Endothelial cell (in vitro differentiated cells): Measurements from ENCODE around the gene VAV2. TPM values are rescaled to one million over a fixed set of nuclear protein-coding genes. Genes with fewer than 3 reads are reported as not detected.

Source experiments
- DNase-seq: peaks from one replicate; pipeline ENCODE4 v3.0.0; 2021; ENCODE audit warnings: low spot score
- H3K27ac Mint-ChIP-seq: one replicate; pipeline ENCODE4 v1.8.0; 2021; ENCODE audit warnings: mixed read lengths, inconsistent platforms; ENCODE audit not compliant: unreplicated experiment
- H3K27me3 Mint-ChIP-seq: one replicate; pipeline ENCODE4 v1.8.0; 2021; ENCODE audit warnings: mild to moderate bottlenecking, moderate library complexity, mixed read lengths, inconsistent platforms; ENCODE audit not compliant: unreplicated experiment
- H3K36me3 Mint-ChIP-seq: one replicate; pipeline ENCODE4 v1.8.0; 2021; ENCODE audit warnings: mild to moderate bottlenecking, low read depth, mixed read lengths, inconsistent platforms; ENCODE audit not compliant: unreplicated experiment
- H3K4me1 Mint-ChIP-seq: one replicate; pipeline ENCODE4 v1.8.0; 2021; ENCODE audit warnings: mild to moderate bottlenecking, mixed read lengths, inconsistent platforms; ENCODE audit not compliant: unreplicated experiment
- H3K4me3 Mint-ChIP-seq: one replicate; pipeline ENCODE4 v1.8.0; 2021; ENCODE audit warnings: mild to moderate bottlenecking, mixed read lengths, inconsistent platforms; ENCODE audit not compliant: unreplicated experiment
- H3K9me3 Mint-ChIP-seq: one replicate; pipeline ENCODE4 v1.8.0; 2021; ENCODE audit warnings: mixed read lengths, inconsistent platforms; ENCODE audit not compliant: unreplicated experiment
- total RNA-seq: library from RNA; stranded (reverse); fragmentation: NEBNext Ultra II Directional; extraction: Animal tissue kit (Norgen Biotek cat#: 25700); gene quantifications from one replicate; pipeline ENCODE4 v1.2.1, GENCODE V29; 2021; ENCODE audit not compliant: unreplicated experiment
- TF ChIP-seq, protein P1 (sequence below): fragments of 200-600 bp; sonication (generic); IDR thresholded peaks from one replicate; pipeline ENCODE4 v1.5.0; 2021; ENCODE audit warnings: antibody characterized with exemption; ENCODE audit not compliant: unreplicated experiment

Gene VAV2
- total RNA-seq, 1 donor from 2014 or later = 27.2 TPM

DNA sequence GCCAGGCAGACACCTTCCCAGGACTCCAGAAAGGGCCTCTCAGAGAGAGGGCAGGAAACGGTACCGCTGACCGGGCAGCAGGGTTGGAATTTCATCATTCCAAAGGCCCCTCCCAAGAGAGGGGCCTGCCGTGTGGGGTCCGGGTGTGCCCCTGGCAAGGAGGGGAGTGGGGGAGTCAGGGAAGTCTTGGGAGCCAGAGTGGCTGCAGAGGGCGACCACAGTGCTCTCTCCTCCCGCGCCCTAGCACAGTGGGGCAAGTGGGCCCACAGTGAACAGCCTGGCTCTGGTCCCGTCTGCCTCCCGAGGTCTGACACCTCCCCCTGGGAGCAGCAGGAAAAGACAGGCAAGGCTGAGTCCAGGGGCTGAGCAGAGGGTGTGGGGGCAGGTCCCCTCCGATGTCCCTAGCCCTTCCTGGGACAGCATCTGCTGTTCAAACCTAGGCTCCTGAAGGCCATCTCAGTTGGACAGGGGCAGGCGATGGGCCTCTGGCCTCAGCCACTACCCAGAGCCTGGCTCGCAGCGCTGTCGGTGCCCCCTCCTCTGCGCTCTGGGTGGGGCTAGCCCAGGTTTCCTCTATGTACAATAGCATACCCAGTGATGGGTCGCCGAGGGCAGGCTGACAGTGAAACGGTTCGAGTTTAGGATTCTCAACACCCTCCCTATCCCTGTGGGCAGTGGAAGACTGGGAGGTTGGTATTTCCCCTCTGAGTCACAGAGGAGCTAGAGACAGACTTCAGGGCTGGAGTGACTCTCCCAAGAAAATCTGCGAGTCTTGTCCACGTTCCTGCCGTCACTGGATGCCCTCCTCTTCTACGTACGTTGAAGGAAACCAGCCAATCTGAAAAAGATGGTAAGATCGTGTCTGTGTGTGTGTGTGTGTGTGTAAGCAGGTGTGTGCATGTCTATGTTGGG, 228.6 kb downstream of the VAV2 start:
- Mint-ChIP-seq H3K27ac (no peak overlapping the region), H3K4me3 (no peak overlapping the region), H3K9me3 (peaks cover 7% of the 10 kb centered on the region), H3K36me3 (peaks cover 39% of the 10 kb centered on the region), H3K4me1 (peaks cover 11% of the 10 kb centered on the region), H3K27me3 (peaks cover 3% of the 10 kb centered on the region)
- DNase-seq = no peak
- TF ChIP-seq, protein P1, sequence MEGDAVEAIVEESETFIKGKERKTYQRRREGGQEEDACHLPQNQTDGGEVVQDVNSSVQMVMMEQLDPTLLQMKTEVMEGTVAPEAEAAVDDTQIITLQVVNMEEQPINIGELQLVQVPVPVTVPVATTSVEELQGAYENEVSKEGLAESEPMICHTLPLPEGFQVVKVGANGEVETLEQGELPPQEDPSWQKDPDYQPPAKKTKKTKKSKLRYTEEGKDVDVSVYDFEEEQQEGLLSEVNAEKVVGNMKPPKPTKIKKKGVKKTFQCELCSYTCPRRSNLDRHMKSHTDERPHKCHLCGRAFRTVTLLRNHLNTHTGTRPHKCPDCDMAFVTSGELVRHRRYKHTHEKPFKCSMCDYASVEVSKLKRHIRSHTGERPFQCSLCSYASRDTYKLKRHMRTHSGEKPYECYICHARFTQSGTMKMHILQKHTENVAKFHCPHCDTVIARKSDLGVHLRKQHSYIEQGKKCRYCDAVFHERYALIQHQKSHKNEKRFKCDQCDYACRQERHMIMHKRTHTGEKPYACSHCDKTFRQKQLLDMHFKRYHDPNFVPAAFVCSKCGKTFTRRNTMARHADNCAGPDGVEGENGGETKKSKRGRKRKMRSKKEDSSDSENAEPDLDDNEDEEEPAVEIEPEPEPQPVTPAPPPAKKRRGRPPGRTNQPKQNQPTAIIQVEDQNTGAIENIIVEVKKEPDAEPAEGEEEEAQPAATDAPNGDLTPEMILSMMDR = no peak

DNA sequence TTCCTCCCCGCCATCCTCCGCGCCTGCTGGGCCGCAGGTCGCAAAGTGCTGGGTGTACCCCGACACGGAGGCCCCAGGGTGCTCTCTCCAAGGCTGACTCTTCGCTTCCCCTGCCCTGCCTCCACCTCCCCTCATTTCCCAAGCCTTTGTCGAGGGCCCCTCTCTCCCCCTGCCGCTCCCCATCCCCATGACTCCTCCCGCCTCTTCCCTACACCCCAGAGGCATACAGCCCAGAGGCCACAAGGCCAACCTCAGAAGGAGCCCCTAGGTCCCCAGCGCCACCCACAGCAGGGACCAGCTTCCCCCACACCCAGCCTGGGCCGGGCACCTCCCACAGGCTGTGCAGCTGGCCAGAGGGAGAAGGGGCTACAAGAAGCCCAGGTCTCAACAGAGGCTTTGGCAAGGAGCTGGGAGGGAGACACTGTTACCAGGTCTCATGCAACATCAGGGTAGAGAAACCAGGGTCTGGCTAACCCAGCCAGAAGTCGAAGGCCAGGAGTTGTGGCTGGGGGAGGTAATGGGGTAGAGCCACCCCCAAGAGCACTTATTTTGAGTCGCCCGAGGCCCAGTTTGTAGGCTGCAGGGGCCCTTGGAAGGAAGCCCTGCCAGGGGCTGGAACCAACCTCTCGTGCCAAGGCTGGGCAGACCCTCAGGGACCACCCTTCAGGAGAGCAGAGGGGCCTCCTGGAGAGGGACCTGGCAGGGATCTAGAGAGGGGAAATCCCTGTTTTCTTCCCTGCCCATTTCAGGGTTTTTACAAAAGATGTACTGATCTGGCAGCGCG, 229.4 kb downstream of the VAV2 start:
- Mint-ChIP-seq H3K27ac (no peak overlapping the region), H3K36me3 (peaks cover 34% of the 10 kb centered on the region), H3K9me3 (peaks cover 7% of the 10 kb centered on the region), H3K4me1 (peaks cover 11% of the 10 kb centered on the region), H3K27me3 (peaks cover 3% of the 10 kb centered on the region), H3K4me3 (no peak overlapping the region)
- no peak for DNase-seq
- TF ChIP-seq, protein P1 = no peak

DNA sequence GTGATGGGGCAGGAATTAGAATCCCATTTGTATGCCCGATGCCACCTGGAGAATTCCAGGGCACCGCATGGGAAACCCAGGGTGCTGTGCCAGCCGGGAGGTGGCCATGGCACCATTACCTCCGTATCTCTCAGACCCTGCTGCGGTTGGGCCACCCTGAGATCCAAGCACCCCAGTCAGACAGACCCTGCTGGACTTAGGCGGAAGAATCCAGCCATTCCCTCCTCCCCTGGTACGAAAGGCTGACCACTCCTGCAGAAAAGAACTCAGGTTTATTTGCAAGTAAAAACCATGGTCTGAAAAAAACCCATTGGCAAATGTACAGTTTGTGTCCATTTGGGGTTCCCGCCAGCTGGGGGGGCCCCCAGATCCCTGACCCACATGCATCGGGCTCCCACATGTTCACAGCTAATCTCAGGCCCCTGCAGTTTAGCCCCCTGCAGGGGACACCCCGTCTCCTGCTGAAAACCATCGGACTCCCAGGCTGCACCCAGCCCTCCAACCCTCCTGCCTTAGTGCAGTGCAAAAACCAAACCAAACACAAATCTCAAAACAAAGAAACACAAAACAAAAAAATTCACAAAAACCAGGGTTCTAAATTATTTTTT, 230.4 kb downstream of the VAV2 start:
- TF ChIP-seq, protein P1 = no peak
- no peak for DNase-seq
- H3K4me3 Mint-ChIP-seq = no peak overlapping the region
- H3K27ac Mint-ChIP-seq = no peak overlapping the region
- H3K4me1 Mint-ChIP-seq = peaks cover 11% of the 10 kb centered on the region
- peaks cover 25% of the 10 kb centered on the region for H3K36me3 Mint-ChIP-seq
- H3K9me3 Mint-ChIP-seq = peaks cover 1% of the 10 kb centered on the region
- peaks cover 3% of the 10 kb centered on the region for H3K27me3 Mint-ChIP-seq

DNA sequence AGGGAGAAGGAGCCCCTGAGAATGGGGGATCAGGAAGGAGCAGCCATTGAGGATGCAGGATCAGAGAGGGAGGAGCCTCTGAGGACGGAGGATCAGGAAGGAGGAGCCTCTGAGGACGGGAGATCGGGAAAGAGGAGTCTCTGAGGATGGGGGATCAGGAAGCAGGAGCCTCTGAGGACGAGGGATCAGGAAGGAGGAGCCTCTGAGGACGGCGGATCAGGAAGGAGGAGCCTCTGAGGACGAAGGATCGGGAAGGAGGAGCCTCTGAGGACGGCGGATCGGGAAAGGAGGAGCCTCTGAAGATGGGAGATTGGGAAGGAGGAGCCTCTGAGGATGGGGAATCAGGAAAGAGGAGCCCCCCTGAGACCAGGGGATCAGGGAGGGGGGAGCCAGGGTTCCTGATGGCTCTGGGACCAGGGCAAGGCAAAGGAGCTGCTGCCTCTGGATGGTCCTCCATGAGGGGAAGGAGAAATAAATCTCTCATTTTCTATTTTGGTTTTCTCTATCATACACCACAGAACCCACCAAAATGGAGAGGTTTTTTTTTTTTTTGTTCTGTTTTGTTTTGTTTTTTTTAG, 231.3 kb downstream of the VAV2 start:
- no peak overlapping the region for H3K4me3 Mint-ChIP-seq
- peaks cover 3% of the 10 kb centered on the region for H3K27me3 Mint-ChIP-seq
- no peak for DNase-seq
- no peak overlapping the region for H3K27ac Mint-ChIP-seq
- TF ChIP-seq, protein P1 = no peak
- peaks cover 6% of the 10 kb centered on the region for H3K4me1 Mint-ChIP-seq
- no peaks in the 10 kb centered on the region for H3K9me3 Mint-ChIP-seq
- peaks cover 21% of the 10 kb centered on the region for H3K36me3 Mint-ChIP-seq
